ENCODE data around the gene GMCL2.

GMCL2 gene

DNA sequence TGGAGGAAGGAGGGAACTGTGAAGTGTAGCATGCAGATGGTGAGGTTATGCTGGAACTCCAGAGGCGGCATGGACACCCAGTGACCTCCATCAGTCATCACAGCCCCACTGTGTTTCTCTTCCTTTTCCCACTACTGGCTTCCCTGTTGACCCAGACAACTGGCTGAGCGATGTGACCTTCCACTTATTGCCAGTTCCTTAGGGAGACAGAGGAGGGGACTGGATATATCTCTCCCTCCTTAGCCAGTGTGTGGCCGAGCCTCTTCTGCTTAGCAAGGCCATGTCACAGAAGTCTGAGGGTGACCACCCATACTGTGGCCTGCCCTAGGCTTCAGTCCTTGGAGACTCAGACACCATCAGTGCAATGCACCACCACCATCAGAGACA, 48.4 kb upstream of the GMCL2 start (continued):
- TF ChIP-seq ZBTB20 (tag by site-specific recombination; IDR thresholded peaks at IDR 0.05) (no peak), GFI1B (tag by site-specific recombination; IDR thresholded peaks at IDR 0.05) (no peak)
- TF ChIP-seq, protein P1, sequence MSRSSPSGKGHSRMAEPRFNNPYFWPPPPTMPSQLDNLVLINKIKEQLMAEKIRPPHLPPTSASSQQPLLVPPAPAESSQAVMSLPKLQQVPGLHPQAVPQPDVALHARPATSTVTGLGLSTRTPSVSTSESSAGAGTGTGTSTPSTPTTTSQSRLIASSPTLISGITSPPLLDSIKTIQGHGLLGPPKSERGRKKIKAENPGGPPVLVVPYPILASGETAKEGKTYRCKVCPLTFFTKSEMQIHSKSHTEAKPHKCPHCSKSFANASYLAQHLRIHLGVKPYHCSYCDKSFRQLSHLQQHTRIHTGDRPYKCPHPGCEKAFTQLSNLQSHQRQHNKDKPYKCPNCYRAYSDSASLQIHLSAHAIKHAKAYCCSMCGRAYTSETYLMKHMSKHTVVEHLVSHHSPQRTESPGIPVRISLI (tag by site-specific recombination; IDR thresholded peaks at IDR 0.05), result no peak

DNA sequence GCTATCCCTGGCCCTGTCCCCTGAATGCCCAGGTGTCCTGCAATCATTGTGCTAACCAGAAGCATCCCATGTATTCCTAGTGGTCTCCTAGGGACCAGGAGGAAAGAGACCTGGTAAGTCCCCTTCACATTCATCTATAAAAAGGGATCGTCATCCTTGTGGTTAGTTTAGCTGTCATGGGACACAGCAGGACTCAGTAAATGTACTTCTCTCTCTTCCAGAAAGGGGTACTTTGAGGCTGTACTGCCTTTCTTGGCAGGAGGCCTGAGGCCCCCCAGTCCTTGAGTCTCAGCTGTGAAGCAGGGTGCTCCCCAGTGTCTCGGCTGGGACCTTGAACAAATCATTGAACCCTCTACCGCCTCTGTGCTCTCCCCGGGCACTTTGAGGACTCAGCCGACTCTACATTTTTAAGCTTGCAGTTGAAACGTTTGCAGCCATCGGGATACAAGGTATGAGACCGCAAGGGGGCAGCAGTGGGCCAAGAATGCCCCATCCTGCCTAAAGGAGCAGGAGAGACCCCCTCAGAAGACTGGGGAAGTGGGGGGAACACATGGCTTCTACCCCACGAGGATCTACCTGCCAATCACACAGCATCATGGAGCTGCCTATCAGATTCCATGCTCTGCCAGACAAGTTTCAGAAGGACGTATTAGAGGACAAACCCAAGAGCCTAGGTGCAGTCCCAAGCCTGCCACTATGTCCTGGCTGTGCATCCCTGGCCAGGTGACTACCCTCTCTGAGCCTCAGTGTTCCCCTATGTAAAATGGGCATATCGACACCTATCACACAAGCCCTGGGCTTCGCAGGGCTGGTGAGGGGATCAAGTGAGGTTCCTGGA, 47.8 kb upstream of the GMCL2 start:
- Histone ChIP-seq H3K27ac (ENCODE audit: extremely low read depth, low read depth, low read length) (no peak overlapping the region), H3K9me3 (ENCODE audit: control insufficient read depth, insufficient read depth, low read depth, low read length) (no peaks in the 10 kb centered on the region), H3K4me1 (ENCODE audit: control insufficient read depth, insufficient read depth, low read length) (no peaks in the 10 kb centered on the region), H3K36me3 (ENCODE audit: control insufficient read depth in 2 of 2, insufficient read depth in 1 of 2, low read length in 2 of 2) (peaks cover 4 to 17% of the 10 kb centered on the region in 2 experiments; a peak in 2 of 3 replicates), H3K4me3 (ENCODE audit: low read depth, low read length) (no peak overlapping the region)
- CTCF ChIA-PET, result interaction anchor here (0.6 to 1.4 kb wide), 21 partner anchors 9 to 1687 kb away, joined by 3 to 13 read pairs (median 4); no protein-coding TSS in a partner anchor
- POLR2A ChIA-PET, result no interaction called here
- TF ChIP-seq ZNF394 (tag by site-specific recombination; IDR thresholded peaks at IDR 0.05; ENCODE audit: borderline replicate concordance) (no peak), ZNF391 (tag by site-specific recombination; IDR thresholded peaks at IDR 0.05; ENCODE audit: borderline replicate concordance, low read depth) (no peak), GLI2 (tag by site-specific recombination; IDR thresholded peaks at IDR 0.05; ENCODE audit: borderline replicate concordance, low read depth) (no peak), ZNF366 (tag by site-specific recombination; conservative IDR thresholded peaks at IDR 0.05) (no peak), ZNF202 (tag by site-specific recombination; IDR thresholded peaks at IDR 0.05; ENCODE audit: borderline replicate concordance) (no peak), ZNF654 (tag by site-specific recombination; IDR thresholded peaks at IDR 0.05; ENCODE audit: low read depth) (peak; percentile 68), ZNF423 (tag by site-specific recombination; IDR thresholded peaks at IDR 0.05) (no peak), ZNF747 (tag by site-specific recombination; IDR thresholded peaks at IDR 0.05) (no peak), ZFHX2 (tag by site-specific recombination; conservative IDR thresholded peaks at IDR 0.05) (no peak), BCL11B (tag by site-specific recombination; IDR thresholded peaks at IDR 0.05; ENCODE audit: low read depth) (no peak), ZNF146 (tag by site-specific recombination; IDR thresholded peaks at IDR 0.05) (no peak), ZNF302 (tag by site-specific recombination; IDR thresholded peaks at IDR 0.05; ENCODE audit: low read depth) (no peak), ZNF768 (tag by site-specific recombination; IDR thresholded peaks at IDR 0.05) (peak; percentile 99), YY2 (tag by site-specific recombination; IDR thresholded peaks at IDR 0.05) (no peak), ZNF2 (tag by site-specific recombination; IDR thresholded peaks at IDR 0.05) (no peak), ZNF311 (tag by site-specific recombination; IDR thresholded peaks at IDR 0.05; ENCODE audit: borderline replicate concordance) (no peak), ZNF623 (tag by site-specific recombination; IDR thresholded peaks at IDR 0.05) (no peak), ZBTB17 (tag by site-specific recombination; IDR thresholded peaks at IDR 0.05) (0 out of 2 replicates have a peak, but pooled peaks have one; percentile 10), KLF8 (tag by site-specific recombination; IDR thresholded peaks at IDR 0.05) (no peak), ZNF555 (tag by site-specific recombination; conservative IDR thresholded peaks at IDR 0.05) (no peak), GLIS2 (tag by site-specific recombination; IDR thresholded peaks at IDR 0.05) (peak; percentile 64)
- TF ChIP-seq, protein P2, sequence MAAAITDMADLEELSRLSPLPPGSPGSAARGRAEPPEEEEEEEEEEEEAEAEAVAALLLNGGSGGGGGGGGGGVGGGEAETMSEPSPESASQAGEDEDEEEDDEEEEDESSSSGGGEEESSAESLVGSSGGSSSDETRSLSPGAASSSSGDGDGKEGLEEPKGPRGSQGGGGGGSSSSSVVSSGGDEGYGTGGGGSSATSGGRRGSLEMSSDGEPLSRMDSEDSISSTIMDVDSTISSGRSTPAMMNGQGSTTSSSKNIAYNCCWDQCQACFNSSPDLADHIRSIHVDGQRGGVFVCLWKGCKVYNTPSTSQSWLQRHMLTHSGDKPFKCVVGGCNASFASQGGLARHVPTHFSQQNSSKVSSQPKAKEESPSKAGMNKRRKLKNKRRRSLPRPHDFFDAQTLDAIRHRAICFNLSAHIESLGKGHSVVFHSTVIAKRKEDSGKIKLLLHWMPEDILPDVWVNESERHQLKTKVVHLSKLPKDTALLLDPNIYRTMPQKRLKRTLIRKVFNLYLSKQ (tag by site-specific recombination; IDR thresholded peaks at IDR 0.05; ENCODE audit: borderline replicate concordance), result no peak
- TF ChIP-seq, protein P3, sequence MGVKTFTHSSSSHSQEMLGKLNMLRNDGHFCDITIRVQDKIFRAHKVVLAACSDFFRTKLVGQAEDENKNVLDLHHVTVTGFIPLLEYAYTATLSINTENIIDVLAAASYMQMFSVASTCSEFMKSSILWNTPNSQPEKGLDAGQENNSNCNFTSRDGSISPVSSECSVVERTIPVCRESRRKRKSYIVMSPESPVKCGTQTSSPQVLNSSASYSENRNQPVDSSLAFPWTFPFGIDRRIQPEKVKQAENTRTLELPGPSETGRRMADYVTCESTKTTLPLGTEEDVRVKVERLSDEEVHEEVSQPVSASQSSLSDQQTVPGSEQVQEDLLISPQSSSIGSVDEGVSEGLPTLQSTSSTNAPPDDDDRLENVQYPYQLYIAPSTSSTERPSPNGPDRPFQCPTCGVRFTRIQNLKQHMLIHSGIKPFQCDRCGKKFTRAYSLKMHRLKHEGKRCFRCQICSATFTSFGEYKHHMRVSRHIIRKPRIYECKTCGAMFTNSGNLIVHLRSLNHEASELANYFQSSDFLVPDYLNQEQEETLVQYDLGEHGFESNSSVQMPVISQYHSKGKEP (tag by site-specific recombination; IDR thresholded peaks at IDR 0.05), result no peak
- TF ChIP-seq, protein P4, sequence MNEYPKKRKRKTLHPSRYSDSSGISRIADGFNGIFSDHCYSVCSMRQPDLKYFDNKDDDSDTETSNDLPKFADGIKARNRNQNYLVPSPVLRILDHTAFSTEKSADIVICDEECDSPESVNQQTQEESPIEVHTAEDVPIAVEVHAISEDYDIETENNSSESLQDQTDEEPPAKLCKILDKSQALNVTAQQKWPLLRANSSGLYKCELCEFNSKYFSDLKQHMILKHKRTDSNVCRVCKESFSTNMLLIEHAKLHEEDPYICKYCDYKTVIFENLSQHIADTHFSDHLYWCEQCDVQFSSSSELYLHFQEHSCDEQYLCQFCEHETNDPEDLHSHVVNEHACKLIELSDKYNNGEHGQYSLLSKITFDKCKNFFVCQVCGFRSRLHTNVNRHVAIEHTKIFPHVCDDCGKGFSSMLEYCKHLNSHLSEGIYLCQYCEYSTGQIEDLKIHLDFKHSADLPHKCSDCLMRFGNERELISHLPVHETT (tag by site-specific recombination; IDR thresholded peaks at IDR 0.05), result no peak
- TF ChIP-seq, protein P5, sequence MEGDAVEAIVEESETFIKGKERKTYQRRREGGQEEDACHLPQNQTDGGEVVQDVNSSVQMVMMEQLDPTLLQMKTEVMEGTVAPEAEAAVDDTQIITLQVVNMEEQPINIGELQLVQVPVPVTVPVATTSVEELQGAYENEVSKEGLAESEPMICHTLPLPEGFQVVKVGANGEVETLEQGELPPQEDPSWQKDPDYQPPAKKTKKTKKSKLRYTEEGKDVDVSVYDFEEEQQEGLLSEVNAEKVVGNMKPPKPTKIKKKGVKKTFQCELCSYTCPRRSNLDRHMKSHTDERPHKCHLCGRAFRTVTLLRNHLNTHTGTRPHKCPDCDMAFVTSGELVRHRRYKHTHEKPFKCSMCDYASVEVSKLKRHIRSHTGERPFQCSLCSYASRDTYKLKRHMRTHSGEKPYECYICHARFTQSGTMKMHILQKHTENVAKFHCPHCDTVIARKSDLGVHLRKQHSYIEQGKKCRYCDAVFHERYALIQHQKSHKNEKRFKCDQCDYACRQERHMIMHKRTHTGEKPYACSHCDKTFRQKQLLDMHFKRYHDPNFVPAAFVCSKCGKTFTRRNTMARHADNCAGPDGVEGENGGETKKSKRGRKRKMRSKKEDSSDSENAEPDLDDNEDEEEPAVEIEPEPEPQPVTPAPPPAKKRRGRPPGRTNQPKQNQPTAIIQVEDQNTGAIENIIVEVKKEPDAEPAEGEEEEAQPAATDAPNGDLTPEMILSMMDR (tag by site-specific recombination; IDR thresholded peaks at IDR 0.05), result peak; percentile 76
